ENCODE measurements around the gene TRPC1.
A peak's percentile ranks its signal among the peaks of the same experiment; 100 is the strongest.
"Not testable (repeated sequence)": the region's sequence is repeated elsewhere in the genome, so short reads cannot be mapped to it uniquely, and the experiment has no call there.

TRPC1 gene

GRCh38 chr3:142725357-142725739 lies 1.5 kb downstream of the TRPC1 start:
- TF ChIP-seq CTCF (conservative IDR thresholded peaks at IDR 0.05; ENCODE audit: low read length), result no peak

GRCh38 chr3:142726017-142726416 lies 2.2 kb downstream of the TRPC1 start:
- DNase-seq (ENCODE audit: low read depth), result no peak
- H3K4me3 ChIP-seq (ENCODE audit: low read length), result no peak overlapping the region
- TF ChIP-seq CTCF (conservative IDR thresholded peaks at IDR 0.05; ENCODE audit: low read length), result no peak

More at GRCh38 chr3:142725357-142725739, 1.5 kb downstream of the TRPC1 start:
- peak overlapping the region; percentile 76 for H3K4me3 ChIP-seq (ENCODE audit: low read length)
- DNase-seq (ENCODE audit: low read depth), result no peak

GRCh38 chr3:142732066-142732465 lies 8.2 kb downstream of the TRPC1 start:
- no peak for TF ChIP-seq CTCF (conservative IDR thresholded peaks at IDR 0.05; ENCODE audit: low read length)

GRCh38 chr3:142734834-142735233 lies 11.0 kb downstream of the TRPC1 start:
- TF ChIP-seq CTCF (conservative IDR thresholded peaks at IDR 0.05; ENCODE audit: low read length), result no peak
- DNase-seq (ENCODE audit: low read depth), result no peak
- H3K4me3 ChIP-seq (ENCODE audit: low read length), result no peak overlapping the region

More at GRCh38 chr3:142732066-142732465, 8.2 kb downstream of the TRPC1 start:
- H3K4me3 ChIP-seq (ENCODE audit: low read length), result no peak overlapping the region
- no peak for DNase-seq (ENCODE audit: low read depth)

- DNase-seq (ENCODE audit: low read depth), result no peak
These were observed 11.6 kb downstream of the TRPC1 start for GRCh38 chr3:142735462-142735861.

GRCh38 chr3:142738396-142738795 lies 14.6 kb downstream of the TRPC1 start:
- no peak overlapping the region for H3K4me3 ChIP-seq (ENCODE audit: low read length)
- DNase-seq (ENCODE audit: low read depth), result no peak
- no peak for TF ChIP-seq CTCF (conservative IDR thresholded peaks at IDR 0.05; ENCODE audit: low read length)

More at GRCh38 chr3:142735462-142735861, 11.6 kb downstream of the TRPC1 start:
- no peak for TF ChIP-seq CTCF (conservative IDR thresholded peaks at IDR 0.05; ENCODE audit: low read length)
- no peak overlapping the region for H3K4me3 ChIP-seq (ENCODE audit: low read length)

GRCh38 chr3:142746646-142747045 lies 22.8 kb downstream of the TRPC1 start:
- no peak for DNase-seq (ENCODE audit: low read depth)
- no peak for TF ChIP-seq CTCF (conservative IDR thresholded peaks at IDR 0.05; ENCODE audit: low read length)
- H3K4me3 ChIP-seq (ENCODE audit: low read length), result no peak overlapping the region

GRCh38 chr3:142750531-142750930 lies 26.7 kb downstream of the TRPC1 start:
- not testable (repeated sequence) for H3K4me3 ChIP-seq (ENCODE audit: low read length); DNase-seq (ENCODE audit: low read depth)

GRCh38 chr3:142752605-142753004 lies 28.8 kb downstream of the TRPC1 start:
- H3K4me3 ChIP-seq (ENCODE audit: low read length); DNase-seq (ENCODE audit: low read depth): not testable (repeated sequence)
